Measurements from ENCODE around the gene ATF7IP2. TPM values are rescaled to one million over a fixed set of nuclear protein-coding genes. Genes with fewer than 3 reads are reported as not detected.
"Not testable (repeated sequence)": the region's sequence is repeated elsewhere in the genome, so short reads cannot be mapped to it uniquely, and the experiment has no call there.

The ATF7IP2 gene
- total RNA-seq, 2 experiments from 2014 or later = 19.4 to 20.3 TPM

GRCh38 chr16:10366619-10367018 is 19.2 kb upstream of the ATF7IP2 start:
- not testable (repeated sequence) for H3K4me3 Mint-ChIP-seq, DNase-seq, H3K36me3 Mint-ChIP-seq, H3K27me3 Mint-ChIP-seq, H3K9me3 Mint-ChIP-seq, H3K27ac Mint-ChIP-seq
- peaks cover 12% of the 10 kb centered on the region for H3K4me1 Mint-ChIP-seq

- Mint-ChIP-seq H3K27ac (no peak overlapping the region), H3K4me1 (peaks cover 4% of the 10 kb centered on the region), H3K4me3 (no peak overlapping the region), H3K36me3 (no peaks in the 10 kb centered on the region), H3K9me3 (peaks cover 1% of the 10 kb centered on the region), H3K27me3 (no peaks in the 10 kb centered on the region)
- no peak for DNase-seq
These were observed 18.2 kb upstream of the ATF7IP2 start for GRCh38 chr16:10367616-10368188.

- Mint-ChIP-seq H3K36me3 (no peaks in the 10 kb centered on the region), H3K9me3 (peaks cover 8% of the 10 kb centered on the region), H3K27me3 (no peaks in the 10 kb centered on the region), H3K4me3 (no peak overlapping the region), H3K4me1 (peaks cover 2% of the 10 kb centered on the region), H3K27ac (no peak overlapping the region)
- DNase-seq = no peak
These were observed 16.8 kb upstream of the ATF7IP2 start for GRCh38 chr16:10368969-10369551.

- Mint-ChIP-seq H3K4me3 (no peak overlapping the region), H3K4me1 (peaks cover 2% of the 10 kb centered on the region), H3K9me3 (peaks cover 13% of the 10 kb centered on the region), H3K27me3 (no peaks in the 10 kb centered on the region), H3K27ac (no peak overlapping the region), H3K36me3 (no peaks in the 10 kb centered on the region)
- no peak for DNase-seq
These were observed 15.7 kb upstream of the ATF7IP2 start for GRCh38 chr16:10370096-10370726.

GRCh38 chr16:10371592-10371991 is 14.3 kb upstream of the ATF7IP2 start:
- no peak for DNase-seq
- Mint-ChIP-seq H3K4me3 (no peak overlapping the region), H3K27me3 (no peaks in the 10 kb centered on the region), H3K4me1 (peaks cover 2% of the 10 kb centered on the region), H3K27ac (no peak overlapping the region), H3K9me3 (peaks cover 17% of the 10 kb centered on the region), H3K36me3 (peaks cover 2% of the 10 kb centered on the region)

GRCh38 chr16:10373556-10373955 is 12.3 kb upstream of the ATF7IP2 start:
- Mint-ChIP-seq H3K4me3 (no peak overlapping the region), H3K27me3 (no peaks in the 10 kb centered on the region), H3K9me3 (peaks cover 17% of the 10 kb centered on the region), H3K27ac (no peak overlapping the region), H3K4me1 (no peaks in the 10 kb centered on the region), H3K36me3 (peaks cover 2% of the 10 kb centered on the region)
- DNase-seq = no peak

- no peak overlapping the region for H3K27ac Mint-ChIP-seq
- peaks cover 2% of the 10 kb centered on the region for H3K4me1 Mint-ChIP-seq
- no peak overlapping the region for H3K4me3 Mint-ChIP-seq
- peaks cover 2% of the 10 kb centered on the region for H3K36me3 Mint-ChIP-seq
- H3K27me3 Mint-ChIP-seq = no peaks in the 10 kb centered on the region
- no peak for DNase-seq
- peaks cover 16% of the 10 kb centered on the region for H3K9me3 Mint-ChIP-seq
These were observed 9.6 kb upstream of the ATF7IP2 start for GRCh38 chr16:10376229-10376628.

GRCh38 chr16:10383626-10384025 is 2.2 kb upstream of the ATF7IP2 start:
- peaks cover 3% of the 10 kb centered on the region for H3K9me3 Mint-ChIP-seq
- peaks cover 25% of the 10 kb centered on the region for H3K36me3 Mint-ChIP-seq
- no peak for DNase-seq
- H3K4me1 Mint-ChIP-seq = peaks cover 24% of the 10 kb centered on the region
- H3K27ac Mint-ChIP-seq = no peak overlapping the region
- H3K27me3 Mint-ChIP-seq = no peaks in the 10 kb centered on the region
- H3K4me3 Mint-ChIP-seq = no peak overlapping the region

- Mint-ChIP-seq H3K27ac (peak overlapping the region; percentile 95), H3K4me3 (peak overlapping the region; percentile 93), H3K9me3 (peaks cover 7% of the 10 kb centered on the region), H3K36me3 (peaks cover 48% of the 10 kb centered on the region), H3K4me1 (peaks cover 37% of the 10 kb centered on the region), H3K27me3 (no peaks in the 10 kb centered on the region)
- no peak for DNase-seq
These were observed 748 bp downstream of the ATF7IP2 start for GRCh38 chr16:10386517-10387100.

- Mint-ChIP-seq H3K27ac (peak overlapping the region; percentile 95), H3K4me3 (peak overlapping the region; percentile 93), H3K4me1 (peaks cover 36% of the 10 kb centered on the region), H3K36me3 (peaks cover 52% of the 10 kb centered on the region), H3K9me3 (peaks cover 7% of the 10 kb centered on the region), H3K27me3 (no peaks in the 10 kb centered on the region)
- no peak for DNase-seq
These were observed 1.3 kb downstream of the ATF7IP2 start for GRCh38 chr16:10387188-10387617.

- H3K27ac Mint-ChIP-seq = no peak overlapping the region
- peaks cover 67% of the 10 kb centered on the region for H3K36me3 Mint-ChIP-seq
- H3K4me1 Mint-ChIP-seq = peaks cover 31% of the 10 kb centered on the region
- H3K4me3 Mint-ChIP-seq = no peak overlapping the region
- H3K27me3 Mint-ChIP-seq = no peaks in the 10 kb centered on the region
- peaks cover 11% of the 10 kb centered on the region for H3K9me3 Mint-ChIP-seq
- no peak for DNase-seq
These were observed 3.1 kb downstream of the ATF7IP2 start for GRCh38 chr16:10388988-10389387.

GRCh38 chr16:10390330-10390729 is 4.5 kb downstream of the ATF7IP2 start:
- no peaks in the 10 kb centered on the region for H3K27me3 Mint-ChIP-seq
- DNase-seq = no peak
- H3K9me3 Mint-ChIP-seq = peaks cover 11% of the 10 kb centered on the region
- no peak overlapping the region for H3K4me3 Mint-ChIP-seq
- peaks cover 74% of the 10 kb centered on the region for H3K36me3 Mint-ChIP-seq
- peaks cover 32% of the 10 kb centered on the region for H3K4me1 Mint-ChIP-seq
- H3K27ac Mint-ChIP-seq = no peak overlapping the region

GRCh38 chr16:10390867-10391266 is 5.0 kb downstream of the ATF7IP2 start:
- H3K27ac Mint-ChIP-seq = no peak overlapping the region

GRCh38 chr16:10391339-10391738 is 5.5 kb downstream of the ATF7IP2 start:
- H3K27ac Mint-ChIP-seq = no peak overlapping the region
- peaks cover 77% of the 10 kb centered on the region for H3K36me3 Mint-ChIP-seq
- H3K27me3 Mint-ChIP-seq = no peaks in the 10 kb centered on the region

More at GRCh38 chr16:10390867-10391266, 5.0 kb downstream of the ATF7IP2 start:
- Mint-ChIP-seq H3K36me3 (peaks cover 76% of the 10 kb centered on the region), H3K27me3 (no peaks in the 10 kb centered on the region), H3K9me3 (peaks cover 15% of the 10 kb centered on the region), H3K4me1 (peaks cover 32% of the 10 kb centered on the region), H3K4me3 (no peak overlapping the region)
- DNase-seq = no peak

GRCh38 chr16:10402975-10403374 is 17.1 kb downstream of the ATF7IP2 start:
- Mint-ChIP-seq H3K9me3 (peaks cover 49% of the 10 kb centered on the region), H3K27ac (no peak overlapping the region), H3K4me1 (peaks cover 7% of the 10 kb centered on the region), H3K36me3 (peaks cover 81% of the 10 kb centered on the region), H3K27me3 (no peaks in the 10 kb centered on the region), H3K4me3 (no peak overlapping the region)
- no peak for DNase-seq

More at GRCh38 chr16:10391339-10391738, 5.5 kb downstream of the ATF7IP2 start:
- Mint-ChIP-seq H3K4me3 (no peak overlapping the region), H3K9me3 (peaks cover 18% of the 10 kb centered on the region), H3K4me1 (peaks cover 32% of the 10 kb centered on the region)
- no peak for DNase-seq

All from activated naive CD8-positive, alpha-beta T cell treated with anti-CD3 and anti-CD28 coated beads for 36 hours (primary cell).